Gastrocnemius medialis (tissue), 4 donors: ENCODE results near the gene KATNA1.
A peak's percentile ranks its signal among the peaks of the same experiment; 100 is the strongest.

Experiments used
- POLR2A ChIP-seq, 2 donors: fragments of 450-650 bp; IDR thresholded peaks; one replicate each; pipeline ENCODE4 v1.6.1; 2017; ENCODE audit warnings: antibody characterized with exemption in 2 of 2, mild to moderate bottlenecking in 2 of 2, moderate library complexity in 2 of 2
- TF ChIP-seq, protein P1 (sequence below), 5 experiments: fragments of 450-650 bp in 3 of 5; fragments of 200-600 bp in 2 of 5; sonication (generic) in 2 of 5; IDR thresholded peaks in 4 of 5; conservative IDR thresholded peaks in 1 of 5; 1 replicate in 4 of 5; 2 replicates in 1 of 5; pipeline ENCODE4 v1.5.1; 2016 to 2019; ENCODE audit warnings: antibody characterized with exemption in 5 of 5, mild to moderate bottlenecking in 3 of 5, moderate library complexity in 3 of 5

DNA sequence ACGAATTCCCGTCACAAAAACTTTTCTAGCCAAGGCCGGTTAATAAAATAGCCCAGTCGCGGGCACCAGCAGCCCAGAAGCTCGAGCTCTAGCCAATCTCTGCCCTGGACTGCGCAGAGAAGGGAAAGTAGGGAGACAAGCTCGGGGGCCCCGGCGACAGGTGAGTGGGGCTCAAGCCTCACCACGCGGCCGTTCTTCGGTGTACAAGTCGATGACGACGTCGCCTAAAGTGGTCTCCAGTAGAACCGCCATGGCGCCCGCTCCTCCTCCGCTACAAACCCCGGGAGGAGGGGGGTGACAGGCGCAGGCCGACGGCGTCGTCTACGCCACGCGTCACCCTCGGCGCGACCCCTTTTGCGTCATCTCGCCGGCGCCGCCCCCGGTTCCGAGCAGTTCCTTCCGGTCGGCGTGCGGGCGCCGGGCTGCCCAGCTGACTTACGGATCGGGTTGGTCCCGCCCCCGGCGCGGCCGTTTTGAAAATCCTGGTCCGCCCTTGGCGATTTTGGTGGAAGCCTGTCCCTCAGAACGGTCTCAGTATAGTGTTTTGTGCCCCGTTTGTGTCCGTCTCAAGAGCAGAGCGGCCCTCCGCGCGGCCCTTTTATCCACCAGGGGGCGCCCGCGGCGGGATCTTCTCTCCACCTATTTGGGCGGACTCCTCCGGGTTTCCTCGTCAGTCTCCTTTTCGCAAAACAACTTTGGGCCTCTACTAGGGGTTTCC is 102.6 kb downstream of the KATNA1 start, which contains the start of gene PPIL4:
- TF ChIP-seq, protein P1, sequence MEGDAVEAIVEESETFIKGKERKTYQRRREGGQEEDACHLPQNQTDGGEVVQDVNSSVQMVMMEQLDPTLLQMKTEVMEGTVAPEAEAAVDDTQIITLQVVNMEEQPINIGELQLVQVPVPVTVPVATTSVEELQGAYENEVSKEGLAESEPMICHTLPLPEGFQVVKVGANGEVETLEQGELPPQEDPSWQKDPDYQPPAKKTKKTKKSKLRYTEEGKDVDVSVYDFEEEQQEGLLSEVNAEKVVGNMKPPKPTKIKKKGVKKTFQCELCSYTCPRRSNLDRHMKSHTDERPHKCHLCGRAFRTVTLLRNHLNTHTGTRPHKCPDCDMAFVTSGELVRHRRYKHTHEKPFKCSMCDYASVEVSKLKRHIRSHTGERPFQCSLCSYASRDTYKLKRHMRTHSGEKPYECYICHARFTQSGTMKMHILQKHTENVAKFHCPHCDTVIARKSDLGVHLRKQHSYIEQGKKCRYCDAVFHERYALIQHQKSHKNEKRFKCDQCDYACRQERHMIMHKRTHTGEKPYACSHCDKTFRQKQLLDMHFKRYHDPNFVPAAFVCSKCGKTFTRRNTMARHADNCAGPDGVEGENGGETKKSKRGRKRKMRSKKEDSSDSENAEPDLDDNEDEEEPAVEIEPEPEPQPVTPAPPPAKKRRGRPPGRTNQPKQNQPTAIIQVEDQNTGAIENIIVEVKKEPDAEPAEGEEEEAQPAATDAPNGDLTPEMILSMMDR (IDR thresholded peaks at IDR 0.05 in 4 of 5, conservative IDR thresholded peaks at IDR 0.05 in 1 of 5), result peak; percentile 78 to 90 (median 83)
- peak; percentile 83 to 88 for TF ChIP-seq POLR2A (IDR thresholded peaks at IDR 0.05)
